Ramos (cell line): Measurements from ENCODE around the gene MOSPD3.

Source experiments
- in situ Hi-C: fragments of 300-500 bp; cut with MboI; formaldehyde crosslinking; loops from one replicate; pipeline ENCODE4 v1.14.3; 2022; ENCODE audit warnings: low sequenced_read_pairs; ENCODE audit not compliant: unreplicated experiment

The MOSPD3 gene

DNA sequence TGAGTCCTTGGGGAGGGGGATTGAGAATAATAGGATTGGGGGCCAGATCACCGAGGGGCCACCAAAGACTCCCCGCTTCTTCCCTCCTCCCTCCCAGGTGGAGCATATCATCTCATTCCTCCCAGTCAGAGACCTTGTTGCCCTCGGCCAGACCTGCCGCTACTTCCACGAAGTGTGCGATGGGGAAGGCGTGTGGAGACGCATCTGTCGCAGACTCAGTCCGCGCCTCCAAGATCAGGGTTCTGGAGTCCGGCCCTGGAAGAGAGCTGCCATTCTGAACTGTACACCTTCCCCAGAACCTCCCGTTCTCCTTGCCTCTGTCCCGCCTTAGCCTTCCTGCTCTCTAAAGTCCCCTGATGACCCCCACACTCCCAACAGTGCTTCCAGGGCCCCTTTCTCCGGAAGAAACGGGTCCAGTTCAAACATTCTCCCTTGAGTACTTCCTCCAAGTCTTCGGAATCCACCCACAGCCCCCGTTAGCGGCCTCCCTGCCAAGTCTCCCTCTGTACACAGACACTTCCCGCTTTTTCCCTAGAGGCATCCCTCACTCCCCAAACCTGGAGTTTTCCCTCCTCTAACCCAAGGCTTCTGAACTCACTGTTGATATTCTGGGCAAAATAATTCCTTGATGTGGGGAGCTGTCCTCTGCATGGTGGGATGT lies 22.1 kb upstream of the MOSPD3 start:
- in situ Hi-C loops: no loop called here

- in situ Hi-C loops: no loop called here
Observed at GRCh38 chr7:100591596-100591995, 20.7 kb upstream of the MOSPD3 start.

DNA sequence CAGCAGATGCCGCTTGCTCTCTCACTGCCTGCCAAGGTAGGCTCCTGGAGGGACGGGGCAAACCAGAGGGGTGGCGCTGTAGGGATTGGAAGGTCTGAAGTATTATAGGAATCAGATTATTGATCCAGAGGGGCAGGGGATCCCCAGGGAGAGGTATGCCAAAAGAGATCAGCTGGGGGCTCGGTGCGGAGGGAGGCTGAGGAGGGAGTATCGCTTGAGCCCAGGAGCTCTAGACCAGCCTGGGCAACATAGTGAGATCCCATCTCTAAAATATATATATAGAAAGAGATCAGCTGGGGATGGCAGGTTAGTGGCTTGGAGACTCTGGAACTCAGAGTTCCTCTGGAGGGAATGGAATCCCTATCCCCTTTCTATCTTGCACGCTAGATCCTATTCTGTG lies 17.2 kb upstream of the MOSPD3 start:
- in situ Hi-C loops: no loop called here

DNA sequence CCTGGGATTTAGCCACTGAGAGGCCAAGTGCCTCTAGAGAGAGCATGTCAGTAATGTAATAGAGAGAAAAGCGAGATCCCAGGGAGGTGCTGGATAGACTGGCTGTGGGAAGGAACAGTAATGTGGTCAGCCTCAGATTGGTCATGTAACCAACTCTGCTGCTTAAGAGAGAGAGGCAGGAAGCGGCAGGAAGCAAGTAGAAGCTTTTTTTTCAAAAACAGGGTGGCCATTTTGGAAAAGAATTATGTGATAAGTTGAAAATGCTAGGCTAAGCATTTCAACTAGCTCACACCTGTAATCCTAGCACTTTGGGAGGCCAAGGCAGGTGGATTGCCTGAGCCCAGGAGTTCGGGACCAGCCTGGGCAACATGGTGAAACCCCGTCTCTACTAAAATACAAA lies 13.9 kb upstream of the MOSPD3 start:
- in situ Hi-C loops: no loop called here

DNA sequence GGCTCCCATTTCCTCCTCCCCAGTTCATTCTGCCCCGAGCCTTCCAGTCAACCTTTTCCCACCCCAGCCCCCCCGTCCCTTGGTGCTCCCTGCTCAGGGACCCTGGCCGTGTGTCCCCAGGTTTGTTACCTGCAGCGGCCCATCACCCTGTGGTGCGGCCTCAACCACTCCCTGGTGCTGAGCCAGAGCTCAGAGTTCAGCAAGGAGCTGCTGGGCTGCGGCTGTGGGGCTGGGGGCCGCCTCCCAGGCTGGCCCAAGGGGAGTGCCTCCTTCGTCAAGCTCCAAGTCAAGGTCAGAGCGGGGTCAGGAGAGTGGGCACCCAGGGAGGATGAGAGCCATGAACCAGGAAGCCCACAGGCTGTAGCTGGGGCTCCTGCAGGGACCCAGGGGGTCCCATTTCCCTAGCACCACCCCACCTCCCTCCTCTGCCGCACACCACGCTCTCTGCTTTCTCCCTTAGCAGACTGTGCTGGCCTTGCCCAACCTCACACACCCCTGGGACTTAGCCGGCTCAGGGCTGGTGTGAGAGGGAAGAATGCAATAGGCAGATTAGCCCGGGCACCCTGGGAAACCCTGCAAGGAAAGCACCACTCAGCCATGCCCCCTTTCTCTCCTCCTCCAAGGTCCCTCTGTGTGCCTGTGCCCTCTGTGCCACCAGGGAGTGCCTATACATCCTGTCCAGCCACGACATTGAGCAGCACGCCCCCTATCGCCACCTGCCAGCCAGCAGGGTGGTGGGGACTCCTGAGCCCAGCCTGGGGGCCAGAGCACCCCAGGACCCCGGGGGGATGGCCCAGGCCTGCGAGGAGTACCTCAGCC lies 12.2 kb upstream of the MOSPD3 start:
- in situ Hi-C loops: no loop called here

GRCh38 chr7:100600730-100601038 lies 11.7 kb upstream of the MOSPD3 start:
- in situ Hi-C loops: no loop called here

GRCh38 chr7:100602889-100603725 lies 9.2 kb upstream of the MOSPD3 start:
- in situ Hi-C loops: no loop called here

DNA sequence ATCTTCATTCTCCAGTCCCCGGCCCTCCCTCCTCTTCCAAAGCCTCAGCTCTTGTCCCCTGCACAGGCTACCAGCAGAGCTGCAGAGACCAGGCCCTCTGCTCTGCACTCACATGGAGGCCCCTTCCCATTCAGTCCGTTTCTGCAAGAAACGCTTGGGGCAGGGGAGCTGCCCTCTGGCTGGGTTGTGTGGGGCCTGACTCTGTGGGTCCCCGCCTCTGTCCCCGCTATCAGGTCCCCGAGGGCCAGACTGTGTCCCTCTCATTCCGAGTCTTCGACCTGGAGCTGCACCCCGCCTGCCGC lies 8.7 kb upstream of the MOSPD3 start:
- in situ Hi-C loops: no loop called here

DNA sequence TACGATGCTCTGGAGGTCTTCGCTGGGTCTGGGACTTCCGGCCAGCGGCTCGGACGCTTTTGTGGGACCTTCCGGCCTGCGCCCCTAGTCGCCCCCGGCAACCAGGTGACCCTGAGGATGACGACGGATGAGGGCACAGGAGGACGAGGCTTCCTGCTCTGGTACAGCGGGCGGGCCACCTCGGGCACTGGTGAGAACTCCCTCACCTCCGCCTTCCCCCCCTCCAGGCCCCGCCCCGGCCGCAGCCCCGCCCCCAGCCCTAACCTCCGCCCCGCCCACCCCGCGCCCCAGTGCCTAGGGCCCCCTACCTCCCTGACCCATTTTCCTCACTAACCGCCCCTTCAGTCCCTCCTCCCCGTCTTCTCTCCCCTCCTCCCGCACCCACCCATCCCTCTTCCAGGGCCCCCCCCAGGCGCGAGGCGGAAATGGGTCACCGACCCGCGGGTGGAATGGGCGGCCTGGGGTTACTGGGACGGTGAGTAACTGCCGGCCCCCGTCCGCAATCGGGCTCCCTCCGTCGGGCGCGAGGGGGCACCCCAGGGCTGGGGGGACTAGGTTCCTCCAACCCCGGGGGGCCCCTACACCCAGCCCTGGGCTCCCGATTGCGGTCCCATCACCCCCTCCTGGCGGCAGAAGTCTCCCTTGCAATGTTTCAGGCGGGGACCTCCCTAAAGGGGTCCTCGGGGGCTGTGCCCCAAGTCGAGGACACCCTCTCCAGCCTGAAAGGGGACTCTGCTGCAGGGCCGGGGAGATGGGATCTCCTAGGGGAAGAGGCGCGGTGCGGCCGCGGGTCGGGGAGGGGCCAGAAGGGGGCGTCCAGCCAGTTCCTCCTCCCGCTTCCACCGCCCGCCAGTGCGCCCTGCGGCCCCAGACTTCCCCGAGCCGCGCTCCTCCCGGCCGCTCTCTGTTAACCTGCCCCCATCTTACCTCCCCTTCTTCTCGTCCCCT lies 8.0 kb upstream of the MOSPD3 start:
- in situ Hi-C loops: no loop called here

DNA sequence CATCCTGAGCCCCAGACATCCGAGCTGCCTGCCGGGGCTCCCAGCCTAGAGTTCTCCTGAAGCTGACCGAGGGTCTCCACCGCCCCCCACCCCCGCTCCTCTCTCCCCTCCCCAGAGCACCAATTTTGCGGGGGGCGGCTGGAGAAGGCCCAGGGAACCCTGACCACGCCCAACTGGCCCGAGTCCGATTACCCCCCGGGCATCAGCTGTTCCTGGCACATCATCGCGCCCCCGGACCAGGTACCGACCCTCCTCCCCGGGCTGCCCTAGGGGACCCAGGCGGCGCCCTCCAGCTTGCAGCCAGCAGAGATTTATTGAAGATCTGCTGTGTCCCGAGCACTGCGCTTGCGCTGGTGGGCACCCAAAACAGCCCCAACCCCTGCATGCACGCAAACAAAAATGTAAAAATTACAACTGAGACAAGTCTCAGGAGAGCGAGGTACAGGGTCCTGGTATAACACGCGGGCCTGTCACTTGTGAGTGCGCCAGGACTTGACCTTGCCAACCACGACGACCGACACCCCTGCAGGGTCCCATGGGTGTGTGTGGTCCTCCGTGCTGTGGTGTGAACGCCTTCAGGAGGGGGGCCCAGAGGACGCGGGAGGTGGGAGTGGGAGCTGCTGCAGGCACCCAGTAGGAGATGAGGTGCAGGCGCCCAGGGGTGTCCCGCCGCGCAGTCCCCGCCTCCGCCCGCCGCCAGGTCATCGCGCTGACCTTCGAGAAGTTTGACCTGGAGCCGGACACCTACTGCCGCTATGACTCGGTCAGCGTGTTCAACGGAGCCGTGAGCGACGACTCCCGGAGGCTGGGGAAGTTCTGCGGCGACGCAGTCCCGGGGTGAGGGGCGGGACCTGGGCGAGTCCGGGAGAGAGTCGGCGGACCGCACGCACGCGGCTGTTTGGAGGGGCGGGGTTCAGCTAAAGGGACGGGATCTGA lies 7.1 kb upstream of the MOSPD3 start:
- in situ Hi-C loops: no loop called here

DNA sequence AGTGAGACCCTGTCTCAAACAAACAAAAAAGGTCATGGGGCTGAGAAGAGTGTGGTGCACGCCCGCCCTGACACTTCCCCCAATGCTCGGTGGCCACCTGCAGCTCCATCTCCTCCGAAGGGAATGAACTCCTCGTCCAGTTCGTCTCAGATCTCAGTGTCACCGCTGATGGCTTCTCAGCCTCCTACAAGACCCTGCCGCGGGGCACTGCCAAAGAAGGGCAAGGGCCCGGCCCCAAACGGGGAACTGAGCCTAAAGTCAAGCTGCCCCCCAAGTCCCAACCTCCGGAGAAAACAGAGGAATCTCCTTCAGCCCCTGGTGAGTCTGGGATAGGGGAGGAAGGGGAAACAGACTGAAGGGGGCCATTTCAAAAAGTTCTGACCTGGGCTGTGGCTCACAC lies 6.0 kb upstream of the MOSPD3 start:
- in situ Hi-C loops: no loop called here

- in situ Hi-C loops: no loop called here
Observed at GRCh38 chr7:100607111-100607510, 5.2 kb upstream of the MOSPD3 start.

DNA sequence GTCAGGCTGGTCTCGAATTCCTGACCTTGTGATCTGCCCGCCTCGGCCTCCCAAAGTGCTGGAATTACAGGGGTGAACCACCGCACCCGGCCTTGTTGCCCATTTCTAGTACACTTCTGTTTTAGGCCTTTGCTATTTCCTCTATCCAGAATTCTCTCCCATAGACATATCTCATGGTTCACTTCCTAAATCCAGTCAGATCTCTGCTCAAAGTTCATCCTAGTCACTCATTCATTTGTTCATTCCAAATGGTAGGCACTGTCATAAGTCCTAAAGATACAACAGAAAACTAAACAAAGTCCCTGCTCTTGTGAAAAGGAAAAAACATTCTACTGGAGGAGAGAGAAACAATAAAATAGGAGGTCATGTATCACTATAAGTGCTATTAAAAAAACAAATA lies 2.4 kb upstream of the MOSPD3 start:
- in situ Hi-C loops: no loop called here

DNA sequence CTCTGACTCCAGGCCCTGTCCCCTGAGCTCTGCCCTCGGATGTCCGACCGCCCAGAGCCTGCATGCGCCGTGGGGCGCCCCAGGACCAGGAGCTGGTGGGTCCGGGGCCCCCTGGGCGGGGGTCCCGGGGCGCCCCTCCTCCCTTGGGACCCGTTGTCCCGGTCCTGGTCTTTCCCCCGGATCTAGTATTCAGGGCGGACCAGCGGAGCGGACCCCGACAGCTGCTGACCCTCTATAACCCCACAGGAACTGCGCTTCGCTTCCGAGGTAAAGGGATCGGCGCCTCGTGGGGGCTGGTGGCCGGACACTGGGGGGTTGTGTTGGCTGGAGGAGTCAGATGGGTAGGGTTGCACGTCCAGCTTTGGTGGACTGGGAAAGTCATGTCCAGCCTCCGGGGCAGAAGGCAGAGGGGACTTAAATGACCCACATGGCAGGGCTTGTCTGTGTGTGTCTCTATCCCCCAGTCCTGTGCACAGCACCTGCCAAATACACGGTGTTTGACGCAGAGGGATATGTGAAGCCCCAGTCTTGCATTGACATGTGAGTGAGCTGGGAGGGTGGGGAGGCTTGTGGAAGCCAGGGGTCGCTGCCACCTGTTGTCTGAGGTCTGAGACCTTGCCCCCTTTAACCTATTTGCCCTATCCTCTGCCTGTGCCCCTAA lies 520 bp downstream of the MOSPD3 start:
- in situ Hi-C loops: no loop called here

GRCh38 chr7:100613412-100614175 lies 1.3 kb downstream of the MOSPD3 start:
- in situ Hi-C loops: no loop called here

DNA sequence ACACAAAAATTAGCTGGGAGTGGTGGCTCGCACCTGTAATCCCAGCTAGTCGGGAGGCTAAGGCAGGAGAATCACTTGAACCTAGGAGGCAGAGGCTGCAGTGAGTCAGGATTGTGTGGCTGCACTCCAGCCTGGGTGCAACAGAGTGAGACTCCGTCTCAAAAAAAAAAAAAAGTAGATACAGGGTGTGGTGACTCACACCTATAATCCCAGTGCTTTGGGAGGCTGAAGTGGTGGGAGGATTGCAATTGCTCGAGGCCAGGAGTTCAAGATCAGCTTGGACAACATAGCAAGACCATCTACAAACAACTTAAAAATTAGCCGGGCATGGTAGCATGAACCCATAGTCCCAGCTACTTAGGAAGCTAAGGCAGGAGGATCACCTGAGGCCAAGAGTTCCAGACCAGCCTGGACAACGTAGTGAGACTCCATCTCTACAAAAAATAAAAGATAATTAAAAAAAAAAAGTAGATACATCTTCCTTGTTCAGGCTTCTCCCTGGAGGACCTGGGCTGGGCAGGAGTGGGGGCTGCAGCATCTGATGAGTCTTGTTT lies 2.0 kb downstream of the MOSPD3 start:
- in situ Hi-C loops: no loop called here

GRCh38 chr7:100620239-100620638 lies 7.9 kb downstream of the MOSPD3 start:
- in situ Hi-C loops: no loop called here

DNA sequence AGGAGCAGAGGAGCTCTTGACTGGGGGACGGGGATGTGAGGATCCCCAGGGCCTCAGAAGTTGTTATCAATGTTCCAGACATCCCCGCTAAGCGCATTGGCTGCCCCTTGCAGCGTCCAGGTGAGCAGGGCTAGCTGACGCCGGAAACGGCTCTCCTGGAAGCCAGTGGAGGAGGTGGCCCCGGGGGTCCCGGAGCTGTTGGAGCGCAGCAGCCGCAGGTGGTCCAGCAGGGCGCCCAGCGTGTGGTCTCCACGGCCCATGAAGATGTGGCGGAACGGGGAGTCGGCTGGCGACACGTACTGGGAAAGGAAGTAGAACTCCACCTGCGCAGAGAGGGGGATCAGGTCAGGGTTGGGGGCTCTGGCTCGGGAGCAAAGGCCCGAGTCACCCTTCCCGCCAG lies 8.5 kb downstream of the MOSPD3 start:
- in situ Hi-C loops: no loop called here
